Skin of body (tissue), 2 donors: Measurements from ENCODE around the gene CXCL8. TPM values are rescaled to one million over a fixed set of nuclear protein-coding genes. Genes with fewer than 3 reads are reported as not detected.
"Not testable (repeated sequence)": the region's sequence is repeated elsewhere in the genome, so short reads cannot be mapped to it uniquely, and the experiment has no call there.

ENCODE experiments used
- DNase-seq: peaks from one replicate; lab custom pipeline; 2025; lab: John Stamatoyannopoulos, UW
- total RNA-seq: library from RNA; depleted of rRNA; stranded (reverse); fragments of >200 nt; gene quantifications from one replicate; pipeline ENCODE4 v1.2.3, GENCODE V29; 2014

CXCL8 gene
- total RNA-seq, result 15.5 TPM

- DNase-seq, result no peak
Observed at GRCh38 chr4:73740353-73740778, at the start of gene CXCL8. TSS of gene CXCL8 (plus strand) at chr4:73740569. CDS start at chr4:73740659, 90 bp downstream.

- not testable (repeated sequence) for DNase-seq
Observed at GRCh38 chr4:73691201-73691600, 49.2 kb upstream of the CXCL8 start.

GRCh38 chr4:73691759-73692158, 48.6 kb upstream of the CXCL8 start:
- DNase-seq, result no peak

- DNase-seq, result no peak
Observed at GRCh38 chr4:73692254-73692653, 48.1 kb upstream of the CXCL8 start.

DNA sequence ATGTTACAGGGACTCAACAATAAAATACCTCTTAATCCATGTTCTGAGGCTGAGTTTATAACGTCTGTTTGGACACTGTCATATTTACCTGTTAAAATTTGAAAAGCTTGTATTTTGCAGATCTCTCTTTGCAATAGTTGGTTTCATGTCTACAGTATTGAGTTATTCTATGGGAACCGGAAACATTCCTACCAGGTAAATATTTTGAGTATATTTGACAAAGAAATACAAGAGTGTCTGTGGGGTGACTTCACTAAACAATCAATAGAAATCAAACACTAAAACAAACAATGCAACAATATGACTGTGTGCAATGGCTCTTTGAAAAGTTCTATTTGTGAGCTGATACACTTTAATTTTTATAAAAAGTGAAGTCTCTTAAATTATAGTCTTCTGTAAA, 47.7 kb upstream of the CXCL8 start:
- no peak for DNase-seq

DNA sequence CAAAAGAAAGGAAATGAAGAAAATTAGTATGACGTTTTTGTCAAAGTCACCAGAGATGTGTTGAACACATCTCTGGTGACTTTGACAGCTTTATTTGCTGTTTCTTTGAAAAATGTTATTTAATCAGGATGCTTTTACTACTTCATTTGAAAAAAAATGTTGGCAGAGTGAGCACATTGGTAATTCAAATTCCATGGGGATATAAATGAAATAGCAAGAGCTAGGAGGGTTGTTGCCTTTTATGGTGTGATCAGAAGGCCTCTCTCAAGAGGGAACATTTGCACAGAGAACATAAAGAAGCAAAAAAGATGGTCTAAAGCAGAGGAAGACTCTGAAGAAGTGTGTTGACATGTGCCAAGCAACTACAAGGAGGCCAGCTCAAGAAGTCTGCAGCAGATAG, 46.6 kb upstream of the CXCL8 start:
- DNase-seq, result no peak

DNA sequence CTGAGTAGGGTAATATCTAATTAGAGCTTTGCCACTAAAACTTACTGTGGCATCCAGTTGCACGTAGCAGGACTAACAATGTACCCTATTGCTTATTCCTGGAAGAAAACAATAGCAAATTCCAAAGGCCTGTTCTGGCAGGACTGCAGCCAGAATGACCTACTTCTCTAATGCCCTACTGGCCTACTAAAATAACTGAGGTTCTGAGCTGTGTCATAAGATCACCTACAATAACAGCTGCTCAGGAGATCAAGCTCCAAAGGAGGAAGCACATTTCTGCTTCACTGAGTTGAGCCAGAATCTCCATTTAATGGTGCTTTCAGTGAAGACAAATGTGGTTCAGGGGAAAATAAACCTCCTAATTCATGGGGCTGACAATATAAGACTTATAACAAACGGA, 42.2 kb upstream of the CXCL8 start:
- no peak for DNase-seq

DNA sequence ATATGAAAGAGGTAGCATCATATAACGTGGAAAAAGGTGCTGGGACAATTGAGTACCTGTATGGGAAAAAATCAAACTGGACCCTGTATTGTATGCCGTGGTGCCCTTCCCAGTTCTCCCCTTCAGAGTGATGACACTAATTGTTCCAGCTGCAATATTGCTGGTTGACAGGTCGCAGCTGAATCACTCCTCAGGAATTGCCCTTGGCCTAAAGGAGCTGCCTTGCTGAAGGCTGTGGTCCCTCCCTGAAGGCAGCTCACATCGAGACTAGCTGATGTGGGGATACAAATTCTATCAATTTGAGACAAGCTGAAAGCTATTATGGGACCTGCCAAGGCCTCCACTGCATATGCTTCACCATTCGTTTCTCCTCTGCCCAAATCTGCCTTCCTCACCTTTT, 39.3 kb upstream of the CXCL8 start:
- DNase-seq, result no peak

GRCh38 chr4:73702796-73703287, 37.5 kb upstream of the CXCL8 start:
- DNase-seq, result no peak

DNA sequence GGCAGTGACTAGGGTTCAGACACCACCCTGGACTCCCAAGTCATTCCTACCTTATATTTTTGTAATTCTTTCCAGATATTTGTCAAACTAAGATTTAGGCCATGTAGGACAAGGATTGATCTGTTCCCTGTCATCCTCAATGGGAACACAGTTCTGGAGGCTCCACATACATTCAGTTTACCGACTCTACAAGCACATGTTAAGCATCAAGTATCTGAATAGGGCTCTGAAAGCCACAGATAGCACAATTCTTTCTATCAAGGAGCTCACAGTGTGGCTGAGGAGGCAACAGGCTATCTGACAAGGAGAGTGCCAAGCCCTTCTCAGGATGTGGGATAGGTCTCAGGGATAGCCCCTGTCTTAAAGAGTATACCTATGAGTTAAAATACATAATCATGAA, 37.0 kb upstream of the CXCL8 start:
- no peak for DNase-seq

DNA sequence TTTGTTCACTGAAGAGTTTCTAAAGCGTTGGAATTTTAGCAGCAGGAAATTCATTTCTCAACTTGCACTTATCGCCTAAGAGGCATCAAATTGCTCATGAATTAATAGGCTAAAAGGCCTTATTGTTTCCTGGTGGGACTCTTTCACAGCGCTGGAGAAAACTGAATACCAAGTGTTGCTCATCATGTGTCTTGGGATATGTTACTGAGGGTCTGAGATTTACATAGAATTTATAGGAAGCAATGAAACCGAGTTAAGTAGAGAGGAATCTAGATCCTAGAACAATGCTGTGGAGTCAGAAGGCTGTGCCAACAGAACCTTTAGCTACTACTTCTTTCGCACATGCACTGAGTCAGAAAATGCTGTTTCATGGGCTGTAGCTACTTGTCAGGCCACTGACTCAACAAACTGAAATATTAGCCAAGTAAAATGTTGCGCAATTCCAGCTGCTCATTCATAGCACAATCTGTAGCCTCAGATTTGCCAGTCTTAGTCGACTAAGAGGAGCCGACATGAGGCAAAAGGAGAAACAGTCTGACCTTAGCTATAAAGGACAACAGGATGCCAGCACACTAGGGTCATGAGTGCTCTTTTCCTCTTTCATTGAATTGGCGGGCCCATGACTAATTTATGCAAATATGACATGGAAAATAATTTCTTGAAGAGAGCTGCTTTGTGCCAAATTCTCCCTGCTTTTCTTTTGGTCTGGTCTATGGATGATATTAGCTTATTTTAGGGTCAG, 35.9 kb upstream of the CXCL8 start:
- peak; percentile 90 for DNase-seq

DNA sequence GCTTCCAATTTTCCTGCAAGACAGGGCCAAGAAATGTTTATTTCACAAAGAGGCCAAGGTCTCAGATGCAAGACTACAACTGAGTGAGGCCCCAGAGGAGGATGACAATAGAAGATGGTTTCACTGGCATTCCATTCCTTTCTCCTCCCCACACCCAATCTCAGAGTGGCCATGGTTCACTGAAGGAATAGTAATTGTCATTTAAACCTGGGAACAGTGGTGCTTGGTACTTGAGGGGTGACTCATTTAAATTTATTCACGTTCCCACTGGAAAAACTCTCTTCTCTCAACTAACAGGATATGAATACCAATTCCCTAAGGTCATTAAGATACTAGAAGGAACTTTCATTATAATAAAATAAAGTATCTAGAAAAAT, 35.3 kb upstream of the CXCL8 start:
- DNase-seq, result no peak

DNA sequence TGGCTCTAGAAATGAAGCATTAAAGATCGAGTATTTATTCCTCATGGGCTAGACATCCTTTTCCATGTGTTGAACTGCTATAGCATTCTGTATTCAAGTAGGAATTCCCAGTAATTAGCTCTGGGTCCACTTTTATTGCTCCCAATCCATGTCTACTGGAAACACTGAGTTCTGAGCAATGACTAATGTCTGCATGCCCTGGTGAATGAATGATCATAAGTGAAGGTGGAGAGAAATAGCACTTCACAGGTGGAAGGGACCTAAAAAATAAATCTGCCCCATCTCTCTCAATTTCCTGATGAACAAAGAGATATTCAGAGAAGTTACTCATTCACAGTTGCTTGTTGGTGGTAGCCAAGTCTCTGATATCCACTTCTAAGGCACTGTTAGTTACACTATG, 34.6 kb upstream of the CXCL8 start:
- no peak for DNase-seq

GRCh38 chr4:73706811-73707210, 33.6 kb upstream of the CXCL8 start:
- no peak for DNase-seq

- no peak for DNase-seq
Observed at GRCh38 chr4:73707269-73707875, 33.0 kb upstream of the CXCL8 start.

DNA sequence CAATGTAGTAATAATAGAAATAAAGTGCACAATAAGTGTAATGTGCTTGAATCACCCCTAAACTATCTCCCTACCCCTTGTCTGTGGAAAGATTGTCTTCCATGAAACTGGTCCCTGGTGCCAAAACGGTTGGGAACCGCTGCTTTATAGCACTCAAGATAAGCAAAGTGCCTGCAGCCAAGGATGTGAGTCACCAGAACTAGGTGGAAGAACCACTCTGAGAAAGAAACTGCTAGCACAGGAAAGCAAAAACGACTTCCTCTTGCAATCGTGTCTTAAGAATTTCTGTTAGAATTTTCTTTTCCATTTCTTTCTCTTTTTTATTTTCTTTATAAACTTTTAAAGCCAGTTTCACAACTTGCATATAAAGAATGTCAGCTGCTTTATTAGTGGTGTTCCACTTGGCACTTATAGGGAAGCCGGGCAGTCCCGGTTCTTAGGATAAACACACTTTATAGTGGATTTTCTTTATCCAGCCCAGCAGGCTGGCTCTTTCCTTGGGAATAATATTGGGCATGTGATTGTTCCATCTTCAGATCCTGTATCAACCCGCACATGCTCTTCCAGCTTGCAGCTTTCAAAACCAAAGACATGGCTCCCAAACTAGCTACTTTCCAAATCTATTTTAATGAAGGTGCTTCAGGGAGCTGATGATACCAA, 32.3 kb upstream of the CXCL8 start:
- DNase-seq, result no peak

DNA sequence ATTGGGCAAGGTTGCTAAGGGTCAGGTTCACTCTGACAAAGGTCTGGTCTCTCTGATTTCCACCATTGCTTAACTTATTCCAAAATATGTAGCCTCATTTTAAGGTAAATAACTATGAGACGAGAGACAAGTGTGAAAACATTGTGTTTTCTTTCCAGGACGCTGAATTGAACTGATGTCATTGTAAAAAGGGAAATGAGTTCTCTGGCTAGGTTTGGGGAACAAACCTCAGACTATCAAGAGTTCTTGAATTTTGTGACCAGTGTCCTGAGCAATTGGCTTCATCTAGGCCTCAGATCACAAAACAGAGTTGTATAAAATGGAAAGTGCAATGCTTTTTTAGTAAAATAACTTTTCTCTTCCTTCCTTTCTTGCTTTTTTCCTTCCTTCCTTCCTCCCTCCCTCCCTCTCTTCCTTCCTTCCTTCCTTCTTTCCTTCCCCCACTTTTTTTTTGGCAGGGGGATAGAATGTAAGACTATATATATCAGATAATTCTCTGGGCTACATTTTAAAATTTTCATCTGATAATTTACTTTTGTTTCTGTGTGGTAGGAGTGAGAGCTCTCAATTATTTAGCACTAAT, 30.8 kb upstream of the CXCL8 start:
- DNase-seq, result no peak

GRCh38 chr4:73710094-73710493, 30.3 kb upstream of the CXCL8 start:
- DNase-seq, result no peak

GRCh38 chr4:73711989-73712388, 28.4 kb upstream of the CXCL8 start:
- DNase-seq, result no peak

DNA sequence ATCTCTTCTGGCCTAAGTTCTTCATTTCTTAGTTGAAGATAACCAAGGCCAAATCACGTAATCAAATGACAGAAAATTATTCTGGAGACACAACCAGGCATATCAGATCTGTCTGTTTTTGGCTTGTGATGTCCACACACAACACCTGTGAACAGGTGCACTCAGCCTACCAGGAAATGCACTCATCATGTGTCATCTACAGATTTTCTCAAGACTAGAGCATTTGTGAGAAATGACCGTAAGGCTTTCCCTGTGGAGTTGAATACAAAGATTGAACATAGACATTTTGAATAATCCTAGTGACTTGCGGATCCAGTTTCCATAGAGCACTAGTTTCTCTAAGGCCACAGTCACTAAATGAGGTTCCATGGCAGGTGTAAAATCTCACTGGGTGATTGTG, 26.7 kb upstream of the CXCL8 start:
- DNase-seq, result no peak

GRCh38 chr4:73714647-73715046, 25.7 kb upstream of the CXCL8 start:
- DNase-seq, result no peak

DNA sequence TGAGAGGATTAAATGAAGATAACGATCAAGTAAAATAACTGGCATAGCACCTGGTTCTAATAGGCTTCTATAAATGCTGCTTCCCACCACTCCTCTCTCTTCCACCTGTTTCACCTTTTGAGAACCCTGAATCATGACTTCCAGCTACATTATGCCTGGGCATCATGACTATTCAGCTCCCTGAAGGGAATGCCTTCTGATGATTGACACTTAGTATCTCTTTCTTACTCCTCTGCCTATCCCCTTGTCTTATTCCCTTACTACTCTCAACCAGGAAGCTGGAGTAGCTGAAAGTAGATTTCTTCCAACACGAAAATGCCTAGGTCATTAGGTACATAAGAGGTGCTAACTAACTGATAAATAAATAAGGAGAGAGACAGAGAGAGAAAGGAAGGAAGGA, 24.7 kb upstream of the CXCL8 start:
- no peak for DNase-seq
